HCT116 (cell line): ENCODE data around the gene KRTAP1-4. TPM values are rescaled to one million over a fixed set of nuclear protein-coding genes. Genes with fewer than 3 reads are reported as not detected.

ENCODE experiments used
- ATAC-seq: fragments of 200-7000 bp; cut with Tn5 transposase; 2 replicates; pipeline ENCODE4 v1.9.1; 2020; ENCODE audit warnings: mild to moderate bottlenecking, moderate library complexity
- Bru-seq: library from RNA; stranded (reverse); fragments of 400-500 nt; gene quantifications from one replicate; lab custom pipeline; 2021; lab: Mats Ljungman, UMichigan
- BruChase-seq, 2 experiments: library from RNA; stranded (reverse); fragments of 400-500 nt; gene quantifications; one replicate each; lab custom pipeline; 2021; lab: Mats Ljungman, UMichigan
- BruUV-seq: library from RNA; stranded (reverse); fragments of 400-500 nt; replicated peaks from 2 replicates; lab custom pipeline; 2021; lab: Mats Ljungman, UMichigan
- CTCF ChIA-PET: fragments of 300-600 bp; sonication (Branson Sonifier 250); formaldehyde crosslinking; loops from one replicate; lab custom pipeline; 2021; ENCODE audit warnings: antibody characterized with exemption; lab: Charles Lee
- POLR2A ChIA-PET: fragments of 300-600, 350-600 bp; sonication (Branson Sonifier 250); formaldehyde crosslinking; loops from one replicate; lab custom pipeline; 2021; ENCODE audit warnings: antibody characterized with exemption; lab: Charles Lee
- RAD21 ChIA-PET, 2 experiments: fragments of 300-600 bp; sonication (Branson Sonifier 250); formaldehyde crosslinking; loops; one replicate each; lab custom pipeline; 2023; ENCODE audit warnings: low total read pairs in 2 of 2; ENCODE audit not compliant: uncharacterized antibody in 2 of 2, unreplicated experiment in 2 of 2, low non-redundant PET in 1 of 2; lab: Charles Lee
- DNase-seq: peaks from one replicate; pipeline ENCODE4 v3.0.0-alpha.2; 2010; ENCODE audit warnings: low read depth, low spot score
- H2AFZ ChIP-seq: fragments of 200-600 bp; shearing (Covaris generic), sonication (generic); 2 replicates; pipeline ENCODE4 v1.6.1; 2017; ENCODE audit warnings: low read depth, mixed run types, mixed read lengths, antibody characterized with exemption, low read length; ENCODE audit not compliant: poor library complexity, severe bottlenecking
- H3K27ac ChIP-seq: 2 replicates; pipeline ENCODE4 v1.5.1; 2012; ENCODE audit warnings: low read depth, low read length
- H3K27me3 ChIP-seq: fragments of 200-600 bp; sonication (generic); 2 replicates; pipeline ENCODE4 v1.6.1; 2016; ENCODE audit warnings: mixed run types, low read length, mixed read lengths; ENCODE audit not compliant: insufficient read depth
- H3K36me3 ChIP-seq, 2 experiments: fragments of 200-500 bp in 1 of 2; fragments of 200-600 bp in 1 of 2; sonication (Bioruptor generic) in 1 of 2; sonication (generic) in 1 of 2; 2 replicates each; pipeline versions ENCODE4 v1.5.1 to v1.6.1; 2014 to 2016; ENCODE audit warnings: low read length in 2 of 2, inconsistent platforms in 1 of 2, mixed read lengths in 1 of 2, mixed run types in 1 of 2; ENCODE audit not compliant: insufficient read depth in 2 of 2, control insufficient read depth in 1 of 2
- H3K4me1 ChIP-seq, 2 experiments: fragments of 200-600 bp in 1 of 2; sonication (generic) in 1 of 2; 2 replicates each; pipeline versions ENCODE4 v1.5.1 to v1.6.1; 2012 to 2017; ENCODE audit warnings: low read length in 2 of 2, inconsistent platforms in 1 of 2, mild to moderate bottlenecking in 1 of 2, mixed read lengths in 1 of 2, mixed run types in 1 of 2, moderate library complexity in 1 of 2; ENCODE audit not compliant: insufficient read depth in 2 of 2, control insufficient read depth in 1 of 2
- H3K4me2 ChIP-seq: fragments of 200-600 bp; sonication (generic); 2 replicates; pipeline ENCODE4 v1.6.1; 2017; ENCODE audit warnings: mixed run types, low read length, mixed read lengths
- H3K4me3 ChIP-seq, 2 experiments: fragments of 200-600 bp in 1 of 2; sonication (generic) in 1 of 2; replicated peaks in 1 of 2; 2 replicates each; pipeline ENCODE4 v1.5.1; 2011 to 2016; ENCODE audit warnings: low read length in 2 of 2, control low read depth in 1 of 2, low read depth in 1 of 2, mild to moderate bottlenecking in 1 of 2, mixed read lengths in 1 of 2, mixed run types in 1 of 2
- H3K79me2 ChIP-seq: fragments of 200-600 bp; sonication (generic); 2 replicates; pipeline ENCODE4 v1.6.1; 2017; ENCODE audit warnings: mild to moderate bottlenecking, mixed run types, low read length, moderate library complexity, mixed read lengths; ENCODE audit not compliant: insufficient read depth
- H3K9ac ChIP-seq: fragments of 200-600 bp; sonication (generic); 2 replicates; pipeline ENCODE4 v1.6.1; 2016; ENCODE audit warnings: low read length, mixed read lengths
- H3K9me2 ChIP-seq: fragments of 200-600 bp; sonication (generic), shearing (Covaris generic); 2 replicates; pipeline ENCODE4 v1.6.1; 2017; ENCODE audit warnings: mixed run types, mild to moderate bottlenecking, moderate library complexity; ENCODE audit not compliant: insufficient read depth
- H3K9me3 ChIP-seq, 2 experiments: fragments of 200-500 bp in 1 of 2; fragments of 200-600 bp in 1 of 2; sonication (Bioruptor generic) in 1 of 2; sonication (generic) in 1 of 2; 2 replicates each; pipeline ENCODE4 v1.6.1; 2014 to 2017; ENCODE audit warnings: low read length in 2 of 2, mixed read lengths in 2 of 2, inconsistent platforms in 1 of 2, low read depth in 1 of 2, mild to moderate bottlenecking in 1 of 2, mixed run types in 1 of 2, moderate library complexity in 1 of 2; ENCODE audit not compliant: control insufficient read depth in 1 of 2, insufficient read depth in 1 of 2
- H4K20me1 ChIP-seq: fragments of 200-600 bp; sonication (generic), shearing (Covaris generic); 2 replicates; pipeline ENCODE4 v1.6.1; 2017; ENCODE audit warnings: mixed run types, mild to moderate bottlenecking, moderate library complexity; ENCODE audit not compliant: insufficient read depth
- CBX3 ChIP-seq: IDR thresholded peaks from 2 replicates; pipeline ENCODE4 v1.6.1; 2012; ENCODE audit warnings: low read depth
- CEBPB ChIP-seq: IDR thresholded peaks from 2 replicates; pipeline ENCODE4 v1.6.1; 2012; ENCODE audit warnings: low read depth
- EGR1 ChIP-seq: IDR thresholded peaks from 2 replicates; pipeline ENCODE4 v1.6.1; 2012; ENCODE audit warnings: low read depth
- ELF1 ChIP-seq: IDR thresholded peaks from 2 replicates; pipeline ENCODE4 v1.6.1; 2012; ENCODE audit warnings: low read depth, borderline replicate concordance
- EZH2phosphoT487 ChIP-seq: fragments of 200-600 bp; IDR thresholded peaks from 2 replicates; pipeline ENCODE4 v1.6.1; 2018; ENCODE audit warnings: antibody characterized with exemption, borderline replicate concordance
- FOSL1 ChIP-seq: IDR thresholded peaks from 2 replicates; pipeline ENCODE4 v1.6.1; 2012; ENCODE audit warnings: low read depth
- JUND ChIP-seq: IDR thresholded peaks from 2 replicates; pipeline ENCODE4 v1.6.1; 2012
- POLR2A ChIP-seq: IDR thresholded peaks from 2 replicates; pipeline ENCODE4 v1.7.0; 2011; ENCODE audit warnings: borderline replicate concordance; ENCODE audit not compliant: insufficient read depth, insufficient read length; ENCODE audit errors: extremely low read depth
- POLR2AphosphoS5 ChIP-seq: IDR thresholded peaks from 2 replicates; pipeline ENCODE4 v1.6.1; 2011; ENCODE audit warnings: mild to moderate bottlenecking, low read depth, low read length, moderate library complexity
- RAD21 ChIP-seq: IDR thresholded peaks from 2 replicates; pipeline ENCODE4 v1.6.1; 2012; ENCODE audit warnings: low read depth, mild to moderate bottlenecking
- SIN3A ChIP-seq: IDR thresholded peaks from 2 replicates; pipeline ENCODE4 v1.6.1; 2012; ENCODE audit warnings: low read depth
- SP1 ChIP-seq: IDR thresholded peaks from 2 replicates; pipeline ENCODE4 v1.6.1; 2012; ENCODE audit warnings: low read depth
- SRF ChIP-seq: IDR thresholded peaks from 2 replicates; pipeline ENCODE4 v1.6.1; 2012; ENCODE audit warnings: low read depth
- TCF7L2 ChIP-seq: IDR thresholded peaks from 2 replicates; pipeline ENCODE4 v1.7.0; 2011; ENCODE audit warnings: borderline replicate concordance, inconsistent platforms; ENCODE audit not compliant: insufficient read depth, insufficient read length; ENCODE audit errors: extremely low read depth
- ZNF274 ChIP-seq: fragments of 200-500 bp; sonication (Bioruptor generic); IDR thresholded peaks from 2 replicates; pipeline ENCODE4 v1.6.1; 2014; ENCODE audit warnings: mild to moderate bottlenecking, low read depth, low read length, inconsistent platforms
- intact Hi-C: fragments of 100-400 bp; cut with micrococcal nuclease; formaldehyde crosslinking; loops from 2 replicates; pipeline ENCODE4 v1.10.0; 2022
- long read RNA-seq: library from polyadenylated mRNA; unstranded; transcript quantifications from one replicate; pipeline ENCODE4 v2.0.0, GENCODE V29; 2021; ENCODE audit not compliant: unreplicated experiment
- polyA plus RNA-seq: library from polyadenylated mRNA; unstranded; fragments of >200 nt; gene quantifications from 2 replicates; pipeline ENCODE4 v1.2.1, GENCODE V29; 2012; ENCODE audit warnings: missing spikeins
- total RNA-seq: library from RNA; stranded (reverse); gene quantifications from one replicate; pipeline ENCODE4 v1.2.1, GENCODE V29; 2021; ENCODE audit not compliant: unreplicated experiment
- TF ChIP-seq, protein P1 (sequence below), 3 experiments: fragments of 200-600 bp in 1 of 3; sonication (generic) in 1 of 3; IDR thresholded peaks in 2 of 3; conservative IDR thresholded peaks in 1 of 3; 2 replicates each; pipeline ENCODE4 v1.5.1; 2012 to 2017; ENCODE audit warnings: low read depth in 2 of 3, low read length in 2 of 3, antibody characterized with exemption in 1 of 3, borderline replicate concordance in 1 of 3, control low read depth in 1 of 3, mild to moderate bottlenecking in 1 of 3, mixed read lengths in 1 of 3, mixed run types in 1 of 3, moderate library complexity in 1 of 3; ENCODE audit not compliant: insufficient read depth in 1 of 3

Gene KRTAP1-4, protein sequence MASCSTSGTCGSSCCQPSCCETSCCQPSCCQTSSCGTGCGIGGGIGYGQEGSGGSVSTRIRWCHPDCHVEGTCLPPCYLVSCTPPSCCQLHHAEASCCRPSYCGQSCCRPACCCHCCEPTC
- total RNA-seq (not detected), Bru-seq, nascent RNA (not detected), BruChase-seq, experiment 1, labeled RNA remaining after a 6-hour chase (not detected), BruChase-seq, experiment 2, labeled RNA remaining after a 2-hour chase (not detected)
- not detected in 2 replicates for polyA plus RNA-seq
- long read RNA-seq = 0 reads

DNA sequence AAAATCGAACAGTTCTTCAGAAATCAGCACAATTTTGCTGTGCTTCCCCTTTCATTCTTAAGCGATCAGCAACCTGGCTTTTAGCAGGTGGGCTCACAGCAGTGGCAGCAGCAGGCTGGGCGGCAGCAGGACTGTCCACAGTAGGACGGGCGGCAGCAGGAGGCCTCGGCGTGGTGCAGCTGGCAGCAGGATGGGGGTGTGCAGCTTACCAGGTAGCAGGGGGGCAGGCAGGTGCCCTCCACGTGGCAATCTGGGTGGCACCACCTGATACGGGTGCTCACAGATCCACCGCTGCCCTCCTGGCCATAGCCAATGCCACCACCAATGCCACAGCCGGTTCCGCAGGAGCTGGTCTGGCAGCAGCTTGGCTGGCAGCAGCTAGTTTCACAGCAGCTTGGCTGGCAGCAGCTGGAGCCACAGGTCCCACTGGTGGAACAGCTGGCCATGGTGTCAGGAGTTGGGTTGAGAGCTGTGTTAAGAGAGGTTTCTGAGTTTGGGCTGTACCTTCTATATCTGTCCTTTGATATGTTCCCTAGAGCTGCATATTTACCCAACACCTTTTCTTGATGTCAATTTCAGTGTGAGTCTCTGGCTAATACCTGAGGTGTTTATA, at the start of gene KRTAP1-4:
KRTAP1-4 (minus strand) TSS at position 563 of the 613 bp plus-strand sequence; CDS start at position 446, 117 bp downstream.
- Histone ChIP-seq H4K20me1 (no peaks in the 10 kb centered on the region), H3K27me3 (no peaks in the 10 kb centered on the region), H3K27ac (no peak within 1 kb of the TSS), H3K36me3 (no peaks in the 10 kb centered on the region), H3K4me3 (no peak within 1 kb of the TSS), H3K9ac (no peak within 1 kb of the TSS), H3K4me2 (no peak within 1 kb of the TSS), H3K9me3 (no peaks in the 10 kb centered on the region), H3K9me2 (no peaks in the 10 kb centered on the region), H2AFZ (no peak within 1 kb of the TSS), H3K79me2 (no peaks in the 10 kb centered on the region), H3K4me1 (no peaks in the 10 kb centered on the region)
- ChIA-PET CTCF (interaction anchor here (1.2 kb wide), 1 partner anchor 10 kb away, joined by 3 read pairs; no protein-coding TSS in a partner anchor), POLR2A (no interaction called here), RAD21 (no interaction called here)
- no TSS peak for BruUV-seq
- ATAC-seq = no peak
- no peak for TF ChIP-seq SP1
- no peak for TF ChIP-seq CBX3
- TF ChIP-seq ZNF274 = no peak
- no peak for TF ChIP-seq POLR2A
- TF ChIP-seq SIN3A = no peak
- no peak for TF ChIP-seq ELF1
- no peak for TF ChIP-seq TCF7L2
- no peak for DNase-seq
- intact Hi-C loops = no loop called here

DNA sequence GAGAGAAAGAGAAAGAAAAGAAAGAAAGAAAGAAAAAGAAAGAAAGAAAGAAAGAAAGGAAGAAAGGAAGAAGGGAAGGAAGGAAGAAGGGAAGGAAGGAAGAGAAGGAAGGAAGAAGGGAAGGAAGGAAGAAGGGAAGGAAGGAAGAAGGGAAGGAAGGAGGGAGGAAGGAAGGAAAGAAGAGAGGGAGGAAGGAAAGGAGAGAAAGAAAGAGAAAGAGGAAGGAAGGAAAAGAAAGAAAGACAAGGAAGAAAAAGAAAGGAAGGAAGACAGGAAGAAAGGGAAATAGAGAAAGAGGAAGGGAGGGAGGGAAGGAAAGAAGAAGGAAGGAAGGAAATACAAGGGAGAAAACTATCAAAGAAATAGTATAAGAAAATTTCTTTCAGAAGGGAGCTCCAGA, 46.8 kb upstream of the KRTAP1-4 start:
- Histone ChIP-seq H2AFZ (no peak overlapping the region), H3K9me3 (no peaks in the 10 kb centered on the region), H3K4me2 (no peak overlapping the region), H3K27ac (no peak overlapping the region), H3K4me1 (peaks cover 0 to 58% of the 10 kb centered on the region in 2 experiments; a peak in 2 of 4 replicates), H3K9ac (no peak overlapping the region), H3K79me2 (peaks cover 80% of the 10 kb centered on the region), H3K27me3 (no peaks in the 10 kb centered on the region), H3K9me2 (no peaks in the 10 kb centered on the region), H3K36me3 (peaks cover 0 to 76% of the 10 kb centered on the region in 2 experiments; a peak in 2 of 4 replicates), H4K20me1 (no peaks in the 10 kb centered on the region), H3K4me3 (no peak overlapping the region)
- no TSS peak for BruUV-seq
- TF ChIP-seq ELF1 (no peak), TCF7L2 (no peak), POLR2AphosphoS5 (no peak), EZH2phosphoT487 (no peak), SP1 (no peak), FOSL1 (no peak), RAD21 (no peak), ZNF274 (no peak), EGR1 (no peak), CEBPB (no peak), JUND (no peak), POLR2A (no peak), SRF (no peak)
- TF ChIP-seq, protein P1, sequence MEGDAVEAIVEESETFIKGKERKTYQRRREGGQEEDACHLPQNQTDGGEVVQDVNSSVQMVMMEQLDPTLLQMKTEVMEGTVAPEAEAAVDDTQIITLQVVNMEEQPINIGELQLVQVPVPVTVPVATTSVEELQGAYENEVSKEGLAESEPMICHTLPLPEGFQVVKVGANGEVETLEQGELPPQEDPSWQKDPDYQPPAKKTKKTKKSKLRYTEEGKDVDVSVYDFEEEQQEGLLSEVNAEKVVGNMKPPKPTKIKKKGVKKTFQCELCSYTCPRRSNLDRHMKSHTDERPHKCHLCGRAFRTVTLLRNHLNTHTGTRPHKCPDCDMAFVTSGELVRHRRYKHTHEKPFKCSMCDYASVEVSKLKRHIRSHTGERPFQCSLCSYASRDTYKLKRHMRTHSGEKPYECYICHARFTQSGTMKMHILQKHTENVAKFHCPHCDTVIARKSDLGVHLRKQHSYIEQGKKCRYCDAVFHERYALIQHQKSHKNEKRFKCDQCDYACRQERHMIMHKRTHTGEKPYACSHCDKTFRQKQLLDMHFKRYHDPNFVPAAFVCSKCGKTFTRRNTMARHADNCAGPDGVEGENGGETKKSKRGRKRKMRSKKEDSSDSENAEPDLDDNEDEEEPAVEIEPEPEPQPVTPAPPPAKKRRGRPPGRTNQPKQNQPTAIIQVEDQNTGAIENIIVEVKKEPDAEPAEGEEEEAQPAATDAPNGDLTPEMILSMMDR (IDR thresholded peaks at IDR 0.05 in 2 of 3, conservative IDR thresholded peaks at IDR 0.05 in 1 of 3; ENCODE audit: borderline replicate concordance in 1 of 3, insufficient read depth in 1 of 3, low read depth in 2 of 3, low read length in 2 of 3) = no peak
- POLR2A ChIA-PET = no interaction called here
- no peak for ATAC-seq
- RAD21 ChIA-PET = no interaction called here
- DNase-seq = no peak
- intact Hi-C loops = no loop called here
- CTCF ChIA-PET = no interaction called here
